Loucy (cell line): ENCODE results near the gene FHAD1.

Experiments used
- H2AFZ ChIP-seq: fragments of 200-600 bp; sonication (generic); 2 replicates; pipeline ENCODE4 v1.6.0; 2016; ENCODE audit warnings: antibody characterized with exemption, mild to moderate bottlenecking, low read length, moderate library complexity
- H3F3A ChIP-seq: fragments of 200-600 bp; 2 replicates; pipeline ENCODE4 v1.6.0; 2016; ENCODE audit warnings: antibody characterized with exemption, low read depth, mild to moderate bottlenecking
- H3K27me3 ChIP-seq: fragments of 200-600 bp; sonication (generic); 2 replicates; pipeline ENCODE4 v1.6.1; 2014; ENCODE audit warnings: low read length, mild to moderate bottlenecking; ENCODE audit not compliant: insufficient read depth, poor library complexity, severe bottlenecking
- H3K36me3 ChIP-seq: fragments of 200-600 bp; sonication (generic); 2 replicates; pipeline ENCODE4 v1.6.1; 2016; ENCODE audit warnings: low read length; ENCODE audit not compliant: insufficient read depth
- H3K4me1 ChIP-seq: fragments of 200-600 bp; sonication (generic); 2 replicates; pipeline ENCODE4 v1.5.1; 2014; ENCODE audit warnings: low read length, mild to moderate bottlenecking; ENCODE audit not compliant: insufficient read depth, poor library complexity, severe bottlenecking
- H3K4me2 ChIP-seq: fragments of 200-600 bp; sonication (generic); 2 replicates; pipeline ENCODE4 v1.6.0; 2014; ENCODE audit warnings: antibody characterized with exemption, low read length, low read depth, mild to moderate bottlenecking; ENCODE audit not compliant: poor library complexity, severe bottlenecking
- H3K4me3 ChIP-seq: fragments of 200-600 bp; sonication (generic); 2 replicates; pipeline ENCODE4 v1.5.1; 2014; ENCODE audit warnings: low read length, mild to moderate bottlenecking, mixed read lengths; ENCODE audit not compliant: poor library complexity, severe bottlenecking
- H3K79me2 ChIP-seq: fragments of 200-600 bp; sonication (generic); 2 replicates; pipeline ENCODE4 v1.6.1; 2014; ENCODE audit warnings: low read length; ENCODE audit not compliant: insufficient read depth
- H3K9ac ChIP-seq: fragments of 200-600 bp; sonication (generic); 2 replicates; pipeline ENCODE4 v1.6.0; 2014; ENCODE audit warnings: mild to moderate bottlenecking, low read depth, low read length, moderate library complexity; ENCODE audit not compliant: poor library complexity, severe bottlenecking
- H3K9me2 ChIP-seq: fragments of 200-600 bp; sonication (generic); replicated peaks from 2 replicates; pipeline ENCODE4 v1.6.1; 2016; ENCODE audit warnings: low read depth, low read length, mixed read lengths
- H3K9me3 ChIP-seq: fragments of 200-600 bp; sonication (generic); 2 replicates; pipeline ENCODE4 v1.6.1; 2014; ENCODE audit warnings: mild to moderate bottlenecking, antibody characterized with exemption, low read length, low read depth; ENCODE audit not compliant: insufficient read depth
- H4K20me1 ChIP-seq: fragments of 200-600 bp; sonication (generic); 2 replicates; pipeline ENCODE4 v1.6.0; 2014; ENCODE audit warnings: antibody characterized with exemption, low read length, mild to moderate bottlenecking; ENCODE audit not compliant: insufficient read depth, poor library complexity, severe bottlenecking
- EZH2phosphoT487 ChIP-seq: fragments of 200-600 bp; IDR thresholded peaks from 2 replicates; pipeline ENCODE4 v1.6.1; 2018; ENCODE audit warnings: antibody characterized with exemption, mild to moderate bottlenecking, moderate library complexity, borderline replicate concordance
- TF ChIP-seq, protein P1 (sequence below): fragments of 200-600 bp; sonication (generic); conservative IDR thresholded peaks from 2 replicates; pipeline ENCODE4 v1.5.1; 2014; ENCODE audit warnings: mild to moderate bottlenecking, antibody characterized with exemption, low read length

The FHAD1 gene

DNA sequence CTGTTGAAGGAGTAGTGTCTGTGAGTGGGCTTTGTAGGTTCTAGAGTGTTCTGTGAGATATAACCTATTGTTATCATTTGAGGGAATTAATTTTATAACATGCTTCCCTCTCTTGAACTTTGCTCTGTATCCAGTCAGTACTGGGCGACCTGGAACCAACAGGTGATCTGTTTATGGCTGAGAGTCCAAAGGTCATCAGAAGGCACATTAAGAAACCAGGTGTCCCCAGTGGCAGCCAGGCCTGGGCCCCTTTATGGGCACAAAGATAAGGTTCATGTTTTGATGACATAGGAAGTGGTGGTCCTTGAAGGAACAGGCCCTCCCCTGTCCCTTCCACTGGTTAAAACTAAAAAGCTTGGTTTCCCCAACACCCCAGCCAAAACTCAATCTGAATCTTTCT is 61.1 kb downstream of the FHAD1 start:
- Histone ChIP-seq H2AFZ (no peak overlapping the region), H3K4me1 (no peaks in the 10 kb centered on the region), H3K9me2 (no peaks in the 10 kb centered on the region), H3K36me3 (no peaks in the 10 kb centered on the region), H3K9ac (no peak overlapping the region), H3K79me2 (no peaks in the 10 kb centered on the region), H3K27me3 (no peaks in the 10 kb centered on the region), H3K9me3 (no peaks in the 10 kb centered on the region), H3F3A (no peaks in the 10 kb centered on the region), H4K20me1 (no peaks in the 10 kb centered on the region), H3K4me2 (no peak overlapping the region), H3K4me3 (no peak overlapping the region)
- TF ChIP-seq, protein P1, sequence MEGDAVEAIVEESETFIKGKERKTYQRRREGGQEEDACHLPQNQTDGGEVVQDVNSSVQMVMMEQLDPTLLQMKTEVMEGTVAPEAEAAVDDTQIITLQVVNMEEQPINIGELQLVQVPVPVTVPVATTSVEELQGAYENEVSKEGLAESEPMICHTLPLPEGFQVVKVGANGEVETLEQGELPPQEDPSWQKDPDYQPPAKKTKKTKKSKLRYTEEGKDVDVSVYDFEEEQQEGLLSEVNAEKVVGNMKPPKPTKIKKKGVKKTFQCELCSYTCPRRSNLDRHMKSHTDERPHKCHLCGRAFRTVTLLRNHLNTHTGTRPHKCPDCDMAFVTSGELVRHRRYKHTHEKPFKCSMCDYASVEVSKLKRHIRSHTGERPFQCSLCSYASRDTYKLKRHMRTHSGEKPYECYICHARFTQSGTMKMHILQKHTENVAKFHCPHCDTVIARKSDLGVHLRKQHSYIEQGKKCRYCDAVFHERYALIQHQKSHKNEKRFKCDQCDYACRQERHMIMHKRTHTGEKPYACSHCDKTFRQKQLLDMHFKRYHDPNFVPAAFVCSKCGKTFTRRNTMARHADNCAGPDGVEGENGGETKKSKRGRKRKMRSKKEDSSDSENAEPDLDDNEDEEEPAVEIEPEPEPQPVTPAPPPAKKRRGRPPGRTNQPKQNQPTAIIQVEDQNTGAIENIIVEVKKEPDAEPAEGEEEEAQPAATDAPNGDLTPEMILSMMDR = no peak

DNA sequence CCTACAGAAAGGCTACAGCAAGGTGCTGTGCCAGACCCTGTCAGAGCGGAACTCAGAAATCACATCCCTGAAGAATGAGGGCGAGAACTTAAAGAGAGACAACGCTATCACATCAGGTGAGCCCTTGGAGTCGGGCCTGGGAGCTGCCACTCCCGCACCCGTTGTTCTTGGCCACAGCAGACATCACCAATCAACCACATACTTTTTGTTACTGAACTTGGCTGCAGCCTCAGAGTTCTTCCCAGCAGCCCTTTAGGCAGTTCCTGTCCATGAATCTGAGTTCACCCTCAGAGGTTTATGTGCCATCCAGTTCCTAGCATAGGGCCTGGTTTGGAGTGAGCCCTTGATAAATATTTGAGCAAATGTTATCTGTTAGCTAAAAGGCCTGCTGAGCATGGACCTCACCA is 61.6 kb downstream of the FHAD1 start:
- Histone ChIP-seq H3K36me3 (no peaks in the 10 kb centered on the region), H3K4me3 (no peak overlapping the region), H3K4me1 (no peaks in the 10 kb centered on the region), H4K20me1 (no peaks in the 10 kb centered on the region), H3K9me3 (no peaks in the 10 kb centered on the region), H3F3A (no peaks in the 10 kb centered on the region), H3K9ac (no peak overlapping the region), H3K27me3 (no peaks in the 10 kb centered on the region), H3K4me2 (no peak overlapping the region), H3K79me2 (no peaks in the 10 kb centered on the region), H3K9me2 (no peaks in the 10 kb centered on the region), H2AFZ (no peak overlapping the region)
- no peak for TF ChIP-seq EZH2phosphoT487
- TF ChIP-seq, protein P1 = no peak

DNA sequence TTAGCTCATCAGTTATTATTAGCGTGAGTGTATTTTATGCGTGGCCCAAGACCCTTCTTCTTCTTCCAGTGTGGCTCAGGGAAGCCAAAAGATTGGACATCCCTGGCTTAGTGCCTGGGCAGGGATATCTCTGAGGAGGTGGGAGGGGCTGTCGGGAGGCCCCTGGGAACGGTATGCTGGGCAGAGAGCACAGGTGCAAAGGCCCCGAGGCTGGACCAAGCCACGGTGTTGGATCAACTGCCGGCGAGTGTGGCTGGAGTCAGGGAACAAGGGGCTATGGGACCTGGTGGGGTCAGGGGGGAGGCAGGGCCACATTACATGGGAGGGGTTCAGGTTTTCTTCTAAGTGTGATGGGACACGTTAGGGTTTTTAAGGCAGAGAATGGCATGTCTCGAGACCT is 62.7 kb downstream of the FHAD1 start:
- no peaks in the 10 kb centered on the region for H3F3A ChIP-seq
- TF ChIP-seq, protein P1 = no peak
- TF ChIP-seq EZH2phosphoT487 = no peak
- no peaks in the 10 kb centered on the region for H3K9me3 ChIP-seq
- H3K9me2 ChIP-seq = no peaks in the 10 kb centered on the region
- H3K27me3 ChIP-seq = no peaks in the 10 kb centered on the region
- H2AFZ ChIP-seq = no peak overlapping the region
- no peaks in the 10 kb centered on the region for H3K79me2 ChIP-seq
- no peaks in the 10 kb centered on the region for H3K4me1 ChIP-seq
- H4K20me1 ChIP-seq = no peaks in the 10 kb centered on the region
- no peaks in the 10 kb centered on the region for H3K36me3 ChIP-seq
- no peak overlapping the region for H3K4me3 ChIP-seq
- H3K4me2 ChIP-seq = no peak overlapping the region
- no peak overlapping the region for H3K9ac ChIP-seq
